ENCODE data around the gene RYR2. TPM values are rescaled to one million over a fixed set of nuclear protein-coding genes. Genes with fewer than 3 reads are reported as not detected.

Gene RYR2
- total and polyA plus RNA-seq, 9 of the 15 experiments (the other 6 are each of a cell fraction or from before 2014, with no cell fraction given), result 0.03 to 0.42 (median 0.14) TPM

DNA sequence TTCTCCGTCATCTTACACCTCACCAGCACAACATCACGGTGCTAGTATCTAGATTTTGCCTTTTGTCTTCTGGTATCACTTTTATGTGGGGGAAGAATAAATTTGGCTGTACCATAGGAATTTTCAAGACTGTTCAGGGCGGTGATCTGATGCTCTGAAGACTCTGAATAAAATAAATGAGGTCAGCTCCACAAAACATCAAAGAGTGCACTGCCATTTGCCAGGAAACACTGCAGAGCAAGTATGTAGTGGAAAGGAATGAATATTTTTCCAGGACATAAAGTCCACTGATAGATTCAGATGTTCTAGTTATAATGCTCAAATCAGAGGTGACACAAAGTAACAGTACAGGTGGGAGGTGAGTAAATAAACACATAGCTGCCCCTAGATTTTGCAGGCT, 792.5 kb downstream of the RYR2 start:
- Histone ChIP-seq H3K9me3 (replicated peaks; ENCODE audit: control insufficient read depth, insufficient read depth, low read depth, low read length) (no peaks in the 10 kb centered on the region), H3K4me1 (replicated peaks in 1 of 2; ENCODE audit: control insufficient read depth in 2 of 2, insufficient read depth in 2 of 2, low read length in 2 of 2) (no peaks in the 10 kb centered on the region), H3K9ac (ENCODE audit: insufficient read depth in 1 of 2, low read depth in 2 of 2, low read length in 2 of 2) (no peak overlapping the region), H3K27me3 (ENCODE audit: control insufficient read depth in 2 of 2, insufficient read depth in 2 of 2, low read length in 2 of 2) (no peaks in the 10 kb centered on the region), H3K4me3 (no peak overlapping the region), H3K9me1 (ENCODE audit: control insufficient read depth, insufficient read depth, low read length) (no peaks in the 10 kb centered on the region), H3K79me2 (ENCODE audit: control insufficient read depth, insufficient read depth, low read length) (no peaks in the 10 kb centered on the region), H4K20me1 (replicated peaks; ENCODE audit: control insufficient read depth, insufficient read depth, low read length) (no peaks in the 10 kb centered on the region), H2AFZ (ENCODE audit: low read depth, low read length) (no peak overlapping the region), H3K4me2 (ENCODE audit: insufficient read depth, low read length) (no peak overlapping the region), H3K36me3 (ENCODE audit: control insufficient read depth, insufficient read depth, low read length) (no peaks in the 10 kb centered on the region), H3K27ac (ENCODE audit: extremely low read depth, low read depth, low read length) (no peak overlapping the region)
- no TSS peak for BruUV-seq (replicated peaks)
- ChIA-PET POLR2A (no interaction called here), CTCF (ENCODE audit: low intra/inter-chr PET ratio) (no interaction called here)
- DNase-seq (ENCODE audit: extremely low read depth in 1 of 4, low spot score in 3 of 4) (no peak), ATAC-seq (no peak), FAIRE-seq (no peak)
- no peak for TF ChIP-seq BRD9 (IDR thresholded peaks at IDR 0.05; ENCODE audit: low read depth, partially characterized antibody)
- TF ChIP-seq, protein P1, sequence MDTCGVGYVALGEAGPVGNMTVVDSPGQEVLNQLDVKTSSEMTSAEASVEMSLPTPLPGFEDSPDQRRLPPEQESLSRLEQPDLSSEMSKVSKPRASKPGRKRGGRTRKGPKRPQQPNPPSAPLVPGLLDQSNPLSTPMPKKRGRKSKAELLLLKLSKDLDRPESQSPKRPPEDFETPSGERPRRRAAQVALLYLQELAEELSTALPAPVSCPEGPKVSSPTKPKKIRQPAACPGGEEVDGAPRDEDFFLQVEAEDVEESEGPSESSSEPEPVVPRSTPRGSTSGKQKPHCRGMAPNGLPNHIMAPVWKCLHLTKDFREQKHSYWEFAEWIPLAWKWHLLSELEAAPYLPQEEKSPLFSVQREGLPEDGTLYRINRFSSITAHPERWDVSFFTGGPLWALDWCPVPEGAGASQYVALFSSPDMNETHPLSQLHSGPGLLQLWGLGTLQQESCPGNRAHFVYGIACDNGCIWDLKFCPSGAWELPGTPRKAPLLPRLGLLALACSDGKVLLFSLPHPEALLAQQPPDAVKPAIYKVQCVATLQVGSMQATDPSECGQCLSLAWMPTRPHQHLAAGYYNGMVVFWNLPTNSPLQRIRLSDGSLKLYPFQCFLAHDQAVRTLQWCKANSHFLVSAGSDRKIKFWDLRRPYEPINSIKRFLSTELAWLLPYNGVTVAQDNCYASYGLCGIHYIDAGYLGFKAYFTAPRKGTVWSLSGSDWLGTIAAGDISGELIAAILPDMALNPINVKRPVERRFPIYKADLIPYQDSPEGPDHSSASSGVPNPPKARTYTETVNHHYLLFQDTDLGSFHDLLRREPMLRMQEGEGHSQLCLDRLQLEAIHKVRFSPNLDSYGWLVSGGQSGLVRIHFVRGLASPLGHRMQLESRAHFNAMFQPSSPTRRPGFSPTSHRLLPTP (IDR thresholded peaks at IDR 0.05; ENCODE audit: borderline replicate concordance, extremely low read depth, insufficient read length), result no peak
- no peak for TF ChIP-seq POLR3G (IDR thresholded peaks at IDR 0.05; ENCODE audit: extremely low read depth, insufficient read length, insufficient replicate concordance)
- TF ChIP-seq HMGN3 (IDR thresholded peaks at IDR 0.05; ENCODE audit: borderline replicate concordance, extremely low read depth, insufficient read length, low read depth, low read length), result no peak
- TF ChIP-seq CEBPB (tag; IDR thresholded peaks at IDR 0.05), result no peak
- no peak for TF ChIP-seq SPI1 (IDR thresholded peaks at IDR 0.05; ENCODE audit: borderline replicate concordance, low read depth, low read length)
- TF ChIP-seq RCOR1 (IDR thresholded peaks at IDR 0.05; ENCODE audit: borderline replicate concordance in 1 of 2, low read depth in 2 of 2, low read length in 2 of 2), result no peak
- no peak for TF ChIP-seq KHSRP (IDR thresholded peaks at IDR 0.05)
- 0% methylated on average over 3 of the region's 3 CpGs for WGBS (ENCODE audit: insufficient coverage, low coverage, missing lambda C conversion rate)
- intact Hi-C loops (cut with micrococcal nuclease), result no loop called here
- in situ Hi-C loops (cut with MboI), result no loop called here
